T-helper 2 cell treated with Interferon-gamma antibody and Interleukin-4, amounts not matched to agents 5 μg/mL and 100 μg/mL, for 36 hours (primary cell): ENCODE data around the gene ZFHX2.

ENCODE experiments used
- DNase-seq: peaks from one replicate; pipeline ENCODE4 v3.0.0; 2021; ENCODE audit warnings: low spot score
- H3K27ac Mint-ChIP-seq: one replicate; pipeline ENCODE4 v1.8.0; 2021; ENCODE audit warnings: mild to moderate bottlenecking, mixed read lengths
- H3K27me3 Mint-ChIP-seq: one replicate; pipeline ENCODE4 v1.8.0; 2021; ENCODE audit warnings: low read depth, mixed read lengths
- H3K36me3 Mint-ChIP-seq: one replicate; pipeline ENCODE4 v1.8.0; 2021; ENCODE audit warnings: low read depth, mixed read lengths
- H3K4me1 Mint-ChIP-seq: one replicate; pipeline ENCODE4 v1.8.0; 2021; ENCODE audit warnings: low read depth, mixed read lengths
- H3K4me3 Mint-ChIP-seq: one replicate; pipeline ENCODE4 v1.8.0; 2022; ENCODE audit warnings: mild to moderate bottlenecking, moderate library complexity, mixed read lengths
- H3K9me3 Mint-ChIP-seq: one replicate; pipeline ENCODE4 v1.8.0; 2021; ENCODE audit warnings: mixed read lengths

ZFHX2 gene

GRCh38 chr14:23481362-23481970 is 70.1 kb downstream of the ZFHX2 start:
- Mint-ChIP-seq H3K9me3 (no peaks in the 10 kb centered on the region), H3K4me3 (no peak overlapping the region), H3K27ac (no peak overlapping the region), H3K27me3 (no peaks in the 10 kb centered on the region), H3K4me1 (peaks cover 3% of the 10 kb centered on the region), H3K36me3 (peaks cover 15% of the 10 kb centered on the region)
- no peak for DNase-seq

DNA sequence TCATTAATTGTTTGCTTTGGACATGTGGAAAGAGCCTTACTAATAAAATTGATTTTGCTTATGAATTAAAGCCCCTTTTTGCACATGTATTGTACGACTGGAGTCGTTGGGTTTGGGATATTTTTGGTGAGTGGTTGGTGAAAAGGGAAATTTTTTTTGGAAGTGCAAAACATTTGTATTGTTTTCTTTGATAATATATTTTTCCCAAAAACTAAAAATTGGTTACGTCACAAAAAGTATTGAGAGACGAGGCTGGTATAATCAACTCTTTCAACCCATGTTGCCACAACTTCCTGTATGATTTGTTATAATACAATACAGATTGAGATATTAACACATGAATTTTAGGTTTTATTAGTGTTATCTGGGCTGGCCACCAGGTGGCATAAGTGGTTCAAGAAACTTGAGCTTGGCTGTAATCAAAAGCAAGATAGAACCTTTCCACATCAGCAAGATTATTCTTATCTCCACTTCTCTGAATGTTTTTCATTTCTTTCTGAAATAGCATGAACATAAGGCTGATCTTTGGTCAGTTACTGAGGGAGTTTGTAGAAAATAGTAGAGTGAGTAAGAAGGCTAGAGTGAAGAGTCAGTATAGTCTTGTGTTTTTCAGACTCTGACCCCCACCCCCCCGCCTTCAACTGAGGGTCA is 73.3 kb downstream of the ZFHX2 start:
- Mint-ChIP-seq H3K9me3 (no peaks in the 10 kb centered on the region), H3K27me3 (no peaks in the 10 kb centered on the region), H3K4me3 (no peak overlapping the region), H3K27ac (no peak overlapping the region), H3K4me1 (peaks cover 3% of the 10 kb centered on the region), H3K36me3 (peaks cover 37% of the 10 kb centered on the region)
- peak; percentile 23 for DNase-seq

DNA sequence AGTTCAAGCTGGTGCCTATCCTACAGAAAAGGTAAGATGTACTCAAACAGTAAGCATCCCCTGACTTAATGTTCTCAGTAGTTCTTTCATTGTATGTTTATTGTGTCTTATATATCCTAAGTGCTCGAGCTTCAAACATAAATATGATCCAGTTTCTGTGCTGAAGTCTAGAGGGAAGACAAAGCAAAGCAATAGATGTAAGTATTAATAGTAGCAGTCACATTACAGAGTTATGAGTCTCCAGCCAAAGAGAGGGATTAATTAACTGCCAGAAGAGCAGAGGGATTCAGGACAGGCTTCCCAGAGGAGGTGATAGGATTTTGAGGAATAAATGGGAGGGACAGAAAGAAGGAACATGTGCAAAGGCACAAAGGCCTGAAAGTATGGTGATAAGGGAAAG is 80.6 kb downstream of the ZFHX2 start:
- peaks cover 25% of the 10 kb centered on the region for H3K36me3 Mint-ChIP-seq

More for the DNA sequence above, 80.6 kb downstream of the ZFHX2 start:
- Mint-ChIP-seq H3K4me1 (peaks cover 6% of the 10 kb centered on the region), H3K9me3 (peaks cover 2% of the 10 kb centered on the region), H3K4me3 (peak overlapping the region; percentile 22), H3K27ac (no peak overlapping the region), H3K27me3 (no peaks in the 10 kb centered on the region)
- DNase-seq, result no peak
